Measurements from ENCODE around the gene MRPL14.

Gene MRPL14

GRCh38 chr6:44122801-44123200, 4.5 kb downstream of the MRPL14 start:
- no peak for DNase-seq (ENCODE audit: low read depth)

DNA sequence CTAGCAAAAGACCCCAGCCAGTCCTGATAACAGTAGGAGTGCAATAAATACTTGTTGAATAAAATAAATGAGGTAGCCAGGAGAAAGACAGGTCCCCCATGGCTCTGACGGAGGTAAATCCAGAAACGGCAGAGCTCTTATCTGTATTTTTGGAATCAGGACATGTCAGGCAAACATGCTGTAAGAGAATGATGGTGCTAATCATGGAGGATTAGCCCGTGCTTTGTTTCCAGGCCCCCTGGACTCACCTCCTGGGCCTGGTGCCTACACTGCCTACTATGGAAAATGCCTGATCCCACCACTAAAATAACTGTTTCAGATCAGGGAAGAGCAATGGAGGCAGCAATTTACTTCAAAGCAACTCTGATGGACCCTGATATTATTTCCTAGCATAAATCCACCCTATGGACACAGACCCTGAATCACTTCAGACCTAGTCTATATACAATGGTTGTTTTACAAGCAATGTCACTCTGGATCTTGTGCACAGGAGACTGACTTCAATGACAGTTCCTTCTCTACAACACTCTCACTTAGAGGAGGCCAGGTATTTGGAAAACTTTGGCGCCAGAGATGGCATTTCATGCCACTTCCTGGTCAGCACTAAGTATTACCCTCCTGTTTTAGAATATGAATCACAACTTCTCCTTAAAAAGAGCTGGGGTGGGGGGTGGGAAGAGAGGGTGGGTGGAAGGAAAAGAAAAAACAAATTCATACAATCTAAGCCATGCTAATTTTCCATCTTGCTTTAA, 6.4 kb downstream of the MRPL14 start:
- DNase-seq (ENCODE audit: low read depth), result no peak

- DNase-seq (ENCODE audit: low read depth), result no peak
These were observed 7.5 kb downstream of the MRPL14 start for GRCh38 chr6:44119704-44120262.

DNA sequence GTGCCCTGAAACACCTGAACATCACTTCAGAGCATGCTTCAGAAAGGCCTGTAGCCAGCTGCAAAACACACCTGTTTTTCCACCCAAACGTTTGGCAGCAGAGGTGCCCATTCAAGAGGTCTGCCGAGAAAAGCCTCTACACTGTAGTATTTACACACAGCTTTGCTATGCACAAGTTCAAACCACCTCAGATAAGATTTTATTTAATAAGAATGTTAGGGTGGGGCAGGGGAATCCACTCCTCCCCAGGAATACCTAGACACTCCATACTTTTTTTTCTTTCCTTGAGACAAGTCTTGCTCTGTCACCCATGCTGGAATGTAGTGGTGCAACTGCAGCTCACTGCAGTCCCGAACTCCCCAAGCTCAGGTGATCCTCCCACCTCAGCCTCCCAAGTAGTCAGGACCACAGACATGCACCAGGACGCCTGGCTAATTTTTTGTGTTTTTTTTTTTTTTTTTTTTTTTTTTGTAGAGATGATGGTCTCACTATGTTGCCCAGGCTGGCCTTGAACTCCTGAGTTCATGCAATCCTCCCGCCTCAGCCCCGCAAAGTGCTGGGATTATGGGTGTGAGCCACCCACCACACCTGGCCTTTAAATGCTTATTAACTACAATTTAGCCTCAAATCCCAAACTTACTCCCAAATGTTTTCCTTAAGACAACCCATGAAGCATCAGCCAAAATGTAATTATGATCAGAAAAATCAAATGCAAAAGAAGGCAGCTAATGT, 9.7 kb downstream of the MRPL14 start:
- DNase-seq (ENCODE audit: low read depth), result no peak

- no peak for DNase-seq (ENCODE audit: low read depth)
These were observed 10.4 kb downstream of the MRPL14 start for GRCh38 chr6:44116641-44117382.

DNA sequence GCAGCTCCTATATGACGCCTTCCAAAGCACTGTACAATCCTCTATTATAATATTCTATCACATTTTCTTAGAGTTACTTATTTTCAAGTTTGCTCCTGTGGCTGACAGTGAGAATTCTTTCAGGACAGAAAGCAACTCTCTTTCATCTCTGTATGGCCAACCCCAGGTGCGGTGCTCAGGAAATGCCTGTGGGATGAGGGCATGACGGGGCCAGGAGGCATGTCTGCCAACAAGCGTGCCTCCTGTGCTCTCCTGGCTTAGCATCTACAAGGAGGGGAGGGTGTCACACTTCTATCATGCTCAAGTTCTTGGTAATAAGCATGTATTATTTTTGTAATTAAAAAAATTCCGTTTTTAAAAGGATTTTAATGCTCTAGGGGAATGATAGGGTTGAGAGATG, 11.4 kb downstream of the MRPL14 start:
- no peak for DNase-seq (ENCODE audit: low read depth)

GRCh38 chr6:44113414-44113813, 13.8 kb downstream of the MRPL14 start:
- DNase-seq (ENCODE audit: low read depth), result no peak

DNA sequence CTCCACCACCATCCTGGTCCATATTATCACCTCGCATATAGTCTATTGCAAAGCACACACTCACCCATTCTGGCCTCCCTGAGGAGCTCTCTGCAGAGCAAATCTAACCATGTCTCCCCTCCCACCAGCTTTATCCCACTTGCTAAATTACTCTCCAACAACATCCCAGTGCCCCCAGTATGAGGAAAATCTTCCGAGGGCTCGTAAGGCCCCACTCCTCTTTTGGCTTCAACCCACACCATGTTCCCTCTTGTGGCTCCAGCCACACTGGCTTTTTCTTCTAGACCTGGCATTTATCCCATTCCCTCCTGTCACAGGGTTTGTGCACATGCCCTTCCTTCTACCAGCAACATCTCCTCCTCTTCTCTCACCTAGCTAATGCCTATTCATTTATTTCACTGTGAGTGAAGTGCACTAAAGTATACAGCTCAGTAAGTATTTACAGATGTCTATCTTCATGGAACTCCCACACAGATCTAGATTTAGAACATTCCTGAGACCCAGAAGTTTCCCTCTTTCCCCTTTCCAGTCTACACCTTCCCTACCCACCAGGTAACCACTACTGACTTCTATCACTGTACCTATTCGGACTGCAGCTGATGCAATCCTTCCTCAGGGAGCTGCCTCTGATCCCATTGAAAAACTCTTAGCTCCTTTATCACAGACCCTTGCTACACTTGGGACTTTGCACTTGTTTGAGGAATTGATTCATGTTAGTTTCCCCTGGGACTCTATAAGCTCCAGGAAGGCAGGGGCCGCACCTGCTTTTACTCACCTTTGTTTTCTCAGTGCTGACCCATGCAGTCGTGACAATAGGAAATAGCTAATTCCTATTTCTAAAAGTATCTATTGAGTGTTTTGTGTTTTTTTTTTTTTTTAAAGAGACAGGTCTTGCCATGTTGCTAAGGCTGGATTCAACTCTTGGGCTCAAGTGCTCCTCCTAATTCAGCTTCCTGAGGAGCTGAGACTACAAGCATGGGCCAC, 15.5 kb downstream of the MRPL14 start:
- DNase-seq (ENCODE audit: low read depth), result no peak

DNA sequence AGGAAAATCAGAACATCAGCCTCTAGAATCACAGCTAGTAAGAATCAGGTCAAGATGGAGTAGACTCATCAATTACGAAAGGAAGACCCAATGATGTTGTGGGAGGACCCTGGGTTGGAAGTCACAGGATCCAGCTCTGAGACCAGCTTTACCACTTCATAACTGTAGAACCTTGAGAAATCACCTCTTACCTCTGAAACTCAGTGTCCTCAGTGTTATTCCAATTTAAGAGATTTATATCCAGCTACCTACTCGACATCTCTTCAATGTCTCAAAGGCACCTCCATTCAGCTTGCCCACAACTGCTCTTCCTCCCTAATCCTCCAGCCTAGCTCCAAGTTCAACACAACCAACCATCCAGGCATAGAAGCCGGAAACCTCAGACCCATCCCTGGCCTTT, 16.3 kb downstream of the MRPL14 start:
- no peak for DNase-seq (ENCODE audit: low read depth)

DNA sequence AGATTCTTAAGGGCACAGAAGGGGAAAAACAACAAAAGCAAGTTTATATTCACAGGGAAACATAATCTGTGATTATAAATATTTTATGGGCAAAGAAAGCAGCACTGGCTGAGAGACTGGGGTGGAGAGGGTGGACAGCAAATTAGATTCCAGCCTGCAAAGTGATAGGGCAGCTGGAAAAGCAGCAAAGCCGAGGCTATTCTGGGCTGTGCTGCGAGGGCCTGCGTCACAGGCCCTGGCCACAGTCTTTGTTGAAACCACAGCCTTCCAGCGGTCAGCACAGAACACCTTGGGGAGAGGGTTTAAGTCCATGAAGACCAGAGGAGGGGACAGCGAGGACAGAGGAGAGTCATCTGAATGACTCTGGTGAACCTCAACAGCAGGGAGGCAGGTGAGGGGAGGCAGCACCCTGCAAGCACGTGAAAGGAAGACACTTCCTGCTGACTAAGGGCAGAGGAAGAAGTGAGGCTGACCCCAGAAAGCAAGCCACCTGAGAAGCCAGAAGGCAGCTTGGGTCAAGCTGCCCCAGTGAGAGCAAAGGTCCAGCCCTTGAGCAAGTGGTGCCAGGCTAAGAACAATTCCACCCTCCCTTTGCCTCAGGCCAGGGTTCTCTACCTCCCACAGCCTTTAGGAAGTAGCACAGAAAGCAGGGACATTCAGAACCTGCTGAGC, 17.1 kb downstream of the MRPL14 start:
- no peak for DNase-seq (ENCODE audit: low read depth)

DNA sequence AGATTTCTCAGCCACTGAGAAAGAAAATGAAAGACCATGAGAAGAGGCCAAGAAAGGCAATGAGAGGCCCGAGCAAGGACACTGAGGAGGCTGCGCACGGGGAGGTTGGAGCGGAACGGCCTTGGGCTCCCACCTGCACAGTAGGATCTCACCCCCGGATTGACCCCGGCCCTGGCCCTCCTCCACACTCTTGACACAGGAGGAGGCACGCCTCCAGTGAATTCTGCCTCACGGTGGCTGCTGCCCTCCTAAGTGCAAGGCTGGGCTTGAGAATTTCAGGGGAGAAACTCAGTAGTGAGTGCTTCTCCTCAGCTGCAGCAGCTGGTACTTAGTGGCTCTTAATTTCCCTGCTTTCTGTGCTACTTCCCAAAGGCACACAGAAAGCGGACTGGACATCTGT, 18.0 kb downstream of the MRPL14 start:
- no peak for DNase-seq (ENCODE audit: low read depth)

GRCh38 chr6:44108471-44108870, 18.8 kb downstream of the MRPL14 start:
- no peak for DNase-seq (ENCODE audit: low read depth)

GRCh38 chr6:44107017-44107416, 20.2 kb downstream of the MRPL14 start:
- DNase-seq (ENCODE audit: low read depth), result no peak

DNA sequence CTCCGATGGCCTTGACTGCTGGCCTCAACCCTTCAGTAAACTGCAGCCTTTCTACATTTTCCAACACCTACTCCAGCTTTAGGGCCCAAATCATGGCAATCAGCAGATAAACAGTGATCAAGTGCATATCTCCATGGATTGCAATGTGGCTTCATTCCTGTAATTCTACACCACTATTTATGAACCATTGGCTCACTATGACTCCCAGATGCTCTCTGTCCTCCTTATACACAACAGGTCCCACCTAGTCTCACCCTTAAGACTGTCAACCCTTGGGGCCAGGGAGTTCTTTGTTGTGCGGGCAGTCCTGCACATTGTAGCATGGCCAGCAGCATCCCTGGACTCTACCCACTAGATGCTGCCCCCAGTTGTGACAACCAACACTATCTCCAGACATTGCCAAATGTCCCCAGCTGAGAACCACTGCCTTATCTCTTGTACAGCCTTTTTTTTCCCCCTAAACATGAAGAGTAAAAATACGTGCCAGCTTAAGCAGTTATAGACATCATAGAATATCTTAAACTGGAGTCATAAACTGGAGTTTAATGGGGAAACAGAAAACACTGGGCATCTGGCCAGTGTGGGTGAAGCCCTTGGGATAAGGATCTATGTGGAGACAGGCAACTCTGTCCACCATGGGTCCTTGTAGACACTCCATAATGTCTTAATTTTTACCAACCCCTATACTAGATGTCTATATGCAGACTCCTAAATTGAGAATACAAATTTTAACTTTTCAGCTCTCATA, 21.1 kb downstream of the MRPL14 start:
- DNase-seq (ENCODE audit: low read depth), result no peak

DNA sequence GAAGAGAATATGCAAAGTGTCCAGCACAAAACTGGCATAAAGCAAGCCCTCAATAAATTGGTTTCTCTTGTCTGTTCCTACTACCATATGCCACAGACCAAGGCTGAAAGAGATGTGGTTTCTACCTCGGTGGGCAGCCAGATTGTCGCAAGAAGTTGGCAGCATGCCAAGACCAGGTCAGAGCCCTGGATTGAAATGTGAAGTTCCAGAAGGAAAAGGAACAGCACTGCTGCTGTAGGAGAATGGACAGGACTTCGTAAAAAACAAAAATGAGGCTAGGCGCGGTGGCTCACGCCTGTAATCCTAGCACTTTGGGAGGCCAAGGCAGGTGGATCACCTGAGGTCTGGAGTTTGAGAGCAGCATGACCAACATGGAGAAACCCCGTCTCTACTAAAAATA, 22.1 kb downstream of the MRPL14 start:
- no peak for DNase-seq (ENCODE audit: low read depth)

DNA sequence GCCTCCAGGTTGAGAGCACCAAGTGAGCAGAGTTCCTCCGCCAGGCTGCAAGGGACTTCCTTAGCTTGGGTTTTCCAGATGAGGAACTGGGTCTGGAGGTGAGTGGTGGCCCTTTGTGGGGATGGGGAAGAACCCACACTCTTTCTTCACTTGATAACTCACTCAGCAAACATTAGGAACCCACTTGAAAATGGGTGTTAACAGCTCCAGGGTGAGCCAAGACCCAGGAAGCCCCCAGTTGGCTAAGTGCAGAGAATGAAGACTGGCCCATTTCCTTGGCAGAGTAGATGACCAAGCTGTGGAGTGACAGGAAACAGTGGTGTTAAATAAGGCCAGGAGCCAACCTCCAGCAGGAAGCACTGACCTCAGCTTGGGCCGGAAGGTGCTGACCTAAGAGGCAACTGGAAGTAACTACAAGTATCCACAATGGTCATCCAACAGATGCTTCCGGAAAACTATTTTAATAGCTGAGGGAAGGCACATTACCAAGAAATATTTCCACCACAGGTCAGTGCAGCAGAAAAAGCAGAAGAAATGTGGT, 22.7 kb downstream of the MRPL14 start:
- no peak for DNase-seq (ENCODE audit: low read depth)

- DNase-seq (ENCODE audit: low read depth), result no peak
These were observed 24.7 kb downstream of the MRPL14 start for GRCh38 chr6:44102527-44102926.

GRCh38 chr6:44101832-44102231, 25.4 kb downstream of the MRPL14 start:
- DNase-seq (ENCODE audit: low read depth), result no peak

GRCh38 chr6:44100088-44100550, 27.1 kb downstream of the MRPL14 start:
- DNase-seq (ENCODE audit: low read depth), result no peak

GRCh38 chr6:44099192-44099591, 28.1 kb downstream of the MRPL14 start:
- no peak for DNase-seq (ENCODE audit: low read depth)

All from stimulated activated CD4-positive, alpha-beta T cell treated with anti-CD3 and anti-CD28 coated beads, Interleukin-2, amount 100 ng/mL, for 4 hours (primary cell).